Neural cell (in vitro differentiated cells): Measurements from ENCODE around the gene IFRD1.

Experiments used
- MXI1 ChIP-seq: fragments of 450-650 bp; conservative IDR thresholded peaks from 2 replicates; pipeline ENCODE4 v1.6.1; 2014; ENCODE audit warnings: antibody characterized with exemption, mild to moderate bottlenecking; ENCODE audit not compliant: poor library complexity, severe bottlenecking
- POLR2AphosphoS5 ChIP-seq: IDR thresholded peaks from 2 replicates; pipeline ENCODE4 v1.6.1; 2012
- RAD21 ChIP-seq: fragments of 450-650 bp; conservative IDR thresholded peaks from 2 replicates; pipeline ENCODE4 v1.6.1; 2014; ENCODE audit warnings: antibody characterized with exemption, mild to moderate bottlenecking, moderate library complexity

- TF ChIP-seq POLR2AphosphoS5 (no peak), MXI1 (no peak), RAD21 (no peak)
Measured at GRCh38 chr7:112459645-112460044, 9.4 kb downstream of the IFRD1 start.
